ENCODE measurements around the gene DDX49.
"Not testable (repeated sequence)": the region's sequence is repeated elsewhere in the genome, so short reads cannot be mapped to it uniquely, and the experiment has no call there.

Gene DDX49

GRCh38 chr19:18913466-18913865, 6.0 kb upstream of the DDX49 start:
- FAIRE-seq, result no peak

- no peak for FAIRE-seq
Observed at GRCh38 chr19:18915639-18916038, 3.9 kb upstream of the DDX49 start.

- FAIRE-seq, result not testable (repeated sequence)
Observed at GRCh38 chr19:18917593-18917992, 1.9 kb upstream of the DDX49 start.

- FAIRE-seq, result no peak
Observed at GRCh38 chr19:18919900-18920214, 342 bp downstream of the DDX49 start.

GRCh38 chr19:18920400-18920799, 885 bp downstream of the DDX49 start:
- FAIRE-seq, result no peak

- no peak for FAIRE-seq
Observed at GRCh38 chr19:18921593-18921992, 2.1 kb downstream of the DDX49 start.

- no peak for FAIRE-seq
Observed at GRCh38 chr19:18922228-18922985, 2.9 kb downstream of the DDX49 start.

GRCh38 chr19:18924684-18925213, 5.2 kb downstream of the DDX49 start:
- FAIRE-seq, result no peak

- FAIRE-seq, result no peak
Observed at GRCh38 chr19:18928018-18928805, 8.7 kb downstream of the DDX49 start.

- FAIRE-seq, result no peak
Observed at GRCh38 chr19:18929311-18929710, 9.8 kb downstream of the DDX49 start.

GRCh38 chr19:18931316-18932162, 12.0 kb downstream of the DDX49 start:
- FAIRE-seq, result no peak

GRCh38 chr19:18932216-18932841, 12.8 kb downstream of the DDX49 start:
- no peak for FAIRE-seq

GRCh38 chr19:18933297-18933696, 13.8 kb downstream of the DDX49 start:
- FAIRE-seq, result no peak

GRCh38 chr19:18939163-18939562, 19.6 kb downstream of the DDX49 start:
- no peak for FAIRE-seq

GRCh38 chr19:18939922-18940768, 20.6 kb downstream of the DDX49 start:
- no peak for FAIRE-seq

- no peak for FAIRE-seq
Observed at GRCh38 chr19:18940769-18941627, 21.5 kb downstream of the DDX49 start, which contains the start of gene HOMER3. HOMER3 (minus strand) TSS chr19:18941217; CDS start chr19:18938982, 2,235 bp downstream.

- FAIRE-seq, result no peak
Observed at GRCh38 chr19:18941628-18942354, 22.3 kb downstream of the DDX49 start.

- no peak for FAIRE-seq
Observed at GRCh38 chr19:18942692-18943091, 23.2 kb downstream of the DDX49 start.

GRCh38 chr19:18943465-18943864, 23.9 kb downstream of the DDX49 start:
- FAIRE-seq, result no peak

GRCh38 chr19:18945297-18945696, 25.8 kb downstream of the DDX49 start:
- FAIRE-seq, result no peak
